Progenitor cell of endocrine pancreas (in vitro differentiated cells): Measurements from ENCODE around the gene GRIA4. TPM values are rescaled to one million over a fixed set of nuclear protein-coding genes. Genes with fewer than 3 reads are reported as not detected.

Source experiments
- DNase-seq: peaks from one replicate; pipeline ENCODE4 v3.0.0; 2021; ENCODE audit warnings: low spot score; ENCODE audit not compliant: unreplicated experiment
- H3K27ac Mint-ChIP-seq: 2 replicates; pipeline ENCODE4 v1.8.0; 2021; ENCODE audit warnings: mild to moderate bottlenecking, moderate library complexity, mixed read lengths
- H3K27me3 Mint-ChIP-seq: 2 replicates; pipeline ENCODE4 v1.8.0; 2021; ENCODE audit warnings: mixed read lengths
- H3K36me3 Mint-ChIP-seq: 2 replicates; pipeline ENCODE4 v1.8.0; 2022; ENCODE audit warnings: mixed read lengths; ENCODE audit not compliant: insufficient read depth
- H3K4me1 Mint-ChIP-seq: 2 replicates; pipeline ENCODE4 v1.8.0; 2021; ENCODE audit warnings: low read depth, mixed read lengths
- H3K4me3 Mint-ChIP-seq: 2 replicates; pipeline ENCODE4 v1.8.0; 2021; ENCODE audit warnings: low read depth, mild to moderate bottlenecking, moderate library complexity, mixed read lengths
- H3K9me3 Mint-ChIP-seq: 2 replicates; pipeline ENCODE4 v1.8.0; 2021; ENCODE audit warnings: low read depth, mixed read lengths
- long read RNA-seq: library from polyadenylated mRNA; unstranded; transcript quantifications from one replicate; pipeline ENCODE4 v2.0.0, GENCODE V29; 2020
- total RNA-seq: library from RNA; stranded (reverse); gene quantifications from 2 replicates; pipeline ENCODE4 v1.2.1, GENCODE V29; 2021
- TF ChIP-seq, protein P1 (sequence below): fragments of 200-600 bp; sonication (generic); IDR thresholded peaks from one replicate; pipeline ENCODE4 v1.5.0; 2021; ENCODE audit warnings: antibody characterized with exemption, mild to moderate bottlenecking; ENCODE audit not compliant: unreplicated experiment

The GRIA4 gene
- total RNA-seq: 1.3 and 1.8 TPM in 2 replicates
- long read RNA-seq, partial matches to known transcripts: 1 of 2 reads
- long read RNA-seq, other reads (novel, unspliced or antisense): 0 of 2 reads

DNA sequence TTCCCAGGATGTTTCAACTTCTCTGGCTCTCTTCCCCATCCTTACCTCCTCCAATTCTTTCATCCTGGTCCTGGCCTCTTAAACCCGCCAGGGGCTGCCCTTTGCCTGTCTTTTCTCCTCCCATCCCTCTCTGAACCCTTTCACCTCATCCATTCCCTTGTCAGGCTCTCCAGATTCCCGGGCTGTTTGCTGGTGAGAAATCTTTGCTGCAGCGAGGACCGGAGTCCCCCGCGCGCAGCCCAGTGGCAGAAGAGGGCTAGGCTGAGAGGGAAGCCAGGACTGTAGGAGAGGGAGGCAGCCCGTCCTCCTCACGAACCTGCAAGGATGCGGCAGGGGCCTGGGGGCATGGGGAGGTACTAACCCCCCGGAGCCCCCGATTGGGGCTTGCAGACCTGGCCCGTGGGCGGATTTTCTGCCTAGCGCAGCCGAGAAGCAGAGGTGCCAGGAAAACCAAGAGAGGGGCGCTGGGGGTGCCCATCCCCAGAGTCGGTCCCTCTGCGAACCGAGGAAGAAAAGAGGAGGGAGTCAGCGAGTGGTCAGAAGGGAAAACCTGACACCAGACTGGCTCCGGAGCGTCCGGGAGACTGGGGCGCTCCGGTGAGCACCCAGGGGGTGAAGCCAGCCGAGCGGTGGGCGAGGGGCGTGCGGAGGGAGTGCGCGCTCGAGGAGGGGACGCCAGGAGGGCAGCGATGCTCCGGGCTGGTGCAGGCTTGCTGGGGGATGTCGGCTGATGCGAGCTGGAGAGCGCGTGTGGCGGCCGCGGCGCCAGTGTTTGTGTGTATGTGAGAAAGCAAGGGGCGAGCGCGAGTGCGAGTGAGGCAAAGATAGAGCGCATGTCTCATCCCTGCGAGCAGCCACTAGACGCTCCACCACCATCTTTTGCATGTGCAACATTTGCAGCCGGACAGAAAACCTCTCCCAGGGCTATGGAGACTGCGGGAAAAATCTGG is at the start of gene GRIA4:
TSS of gene GRIA4 (plus strand) at position 242 of the 950 bp plus-strand sequence. CDS start 925 bp downstream, outside the sequence.
- H3K36me3 Mint-ChIP-seq: no peaks in the 10 kb centered on the region
- H3K9me3 Mint-ChIP-seq: no peaks in the 10 kb centered on the region
- peaks cover 18% of the 10 kb centered on the region for H3K4me1 Mint-ChIP-seq
- H3K27ac Mint-ChIP-seq: peak within 1 kb of the TSS; percentile 68
- peak; percentile 24 for DNase-seq
- H3K27me3 Mint-ChIP-seq: peaks cover 62% of the 10 kb centered on the region
- H3K4me3 Mint-ChIP-seq: peak within 1 kb of the TSS; percentile 73
- TF ChIP-seq, protein P1, sequence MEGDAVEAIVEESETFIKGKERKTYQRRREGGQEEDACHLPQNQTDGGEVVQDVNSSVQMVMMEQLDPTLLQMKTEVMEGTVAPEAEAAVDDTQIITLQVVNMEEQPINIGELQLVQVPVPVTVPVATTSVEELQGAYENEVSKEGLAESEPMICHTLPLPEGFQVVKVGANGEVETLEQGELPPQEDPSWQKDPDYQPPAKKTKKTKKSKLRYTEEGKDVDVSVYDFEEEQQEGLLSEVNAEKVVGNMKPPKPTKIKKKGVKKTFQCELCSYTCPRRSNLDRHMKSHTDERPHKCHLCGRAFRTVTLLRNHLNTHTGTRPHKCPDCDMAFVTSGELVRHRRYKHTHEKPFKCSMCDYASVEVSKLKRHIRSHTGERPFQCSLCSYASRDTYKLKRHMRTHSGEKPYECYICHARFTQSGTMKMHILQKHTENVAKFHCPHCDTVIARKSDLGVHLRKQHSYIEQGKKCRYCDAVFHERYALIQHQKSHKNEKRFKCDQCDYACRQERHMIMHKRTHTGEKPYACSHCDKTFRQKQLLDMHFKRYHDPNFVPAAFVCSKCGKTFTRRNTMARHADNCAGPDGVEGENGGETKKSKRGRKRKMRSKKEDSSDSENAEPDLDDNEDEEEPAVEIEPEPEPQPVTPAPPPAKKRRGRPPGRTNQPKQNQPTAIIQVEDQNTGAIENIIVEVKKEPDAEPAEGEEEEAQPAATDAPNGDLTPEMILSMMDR: no peak

DNA sequence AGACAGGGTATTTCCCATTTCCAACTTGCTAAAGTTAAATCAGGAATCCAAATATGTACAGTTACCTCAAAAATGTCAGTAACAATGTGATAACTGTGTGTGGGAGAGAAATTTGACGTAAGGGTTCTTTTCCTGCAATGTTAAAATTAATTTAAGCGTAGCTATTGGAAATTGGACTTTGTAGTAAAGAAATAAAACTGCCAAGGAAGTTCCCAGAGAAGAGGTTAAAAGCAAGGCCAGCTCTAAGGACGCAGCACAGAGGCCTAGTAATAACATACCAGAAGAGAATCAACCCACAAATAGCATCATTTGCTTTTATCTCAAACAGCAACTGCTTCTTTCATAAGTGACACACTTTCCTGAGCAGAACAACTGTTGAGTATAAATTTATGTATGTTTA is 36.8 kb upstream of the GRIA4 start:
- DNase-seq: no peak
- Mint-ChIP-seq H3K4me3 (no peak overlapping the region), H3K36me3 (no peaks in the 10 kb centered on the region), H3K9me3 (no peaks in the 10 kb centered on the region), H3K27ac (no peak overlapping the region), H3K4me1 (peaks cover 2% of the 10 kb centered on the region), H3K27me3 (no peaks in the 10 kb centered on the region)
- TF ChIP-seq, protein P1: no peak

DNA sequence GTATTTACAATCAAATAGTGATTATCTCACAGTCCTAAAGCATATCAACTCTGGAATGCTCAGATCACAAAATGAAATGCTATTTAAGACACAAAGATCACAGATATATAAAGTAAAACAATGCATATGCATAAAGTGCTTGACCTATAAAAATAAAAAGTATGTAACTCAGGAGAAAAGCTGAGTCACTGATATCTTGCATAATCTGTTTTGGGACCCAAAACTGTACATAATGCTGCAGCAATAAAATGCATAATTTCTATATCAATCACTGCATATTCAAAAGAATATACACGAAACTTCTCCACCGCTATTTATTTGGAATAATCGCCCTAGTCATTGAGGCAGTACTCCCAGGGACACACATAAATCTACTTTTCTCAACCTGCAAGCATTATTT is 34.9 kb upstream of the GRIA4 start:
- TF ChIP-seq, protein P1: no peak
- H3K9me3 Mint-ChIP-seq: no peaks in the 10 kb centered on the region
- no peak overlapping the region for H3K27ac Mint-ChIP-seq
- no peak overlapping the region for H3K4me3 Mint-ChIP-seq
- no peaks in the 10 kb centered on the region for H3K27me3 Mint-ChIP-seq
- peaks cover 2% of the 10 kb centered on the region for H3K4me1 Mint-ChIP-seq
- no peak for DNase-seq
- no peaks in the 10 kb centered on the region for H3K36me3 Mint-ChIP-seq

DNA sequence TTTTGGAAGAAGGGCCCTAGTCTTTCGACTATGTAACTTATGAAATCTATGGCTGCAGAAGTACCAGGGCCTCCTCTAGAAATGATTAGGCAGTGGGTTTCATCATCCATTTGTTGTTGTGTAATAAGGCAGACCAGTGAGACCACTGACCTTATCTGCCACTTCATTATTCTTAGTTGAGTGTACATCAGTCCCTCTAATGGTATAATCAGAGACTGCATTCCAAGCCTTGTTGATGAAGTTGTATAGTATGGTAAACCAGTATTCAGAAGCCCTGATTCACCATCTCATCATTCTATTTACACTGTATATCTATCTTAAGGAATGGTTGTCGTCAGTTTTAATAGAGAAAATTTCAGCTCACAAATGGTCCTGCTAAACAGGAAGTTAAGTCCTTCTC is 32.2 kb upstream of the GRIA4 start:
- no peaks in the 10 kb centered on the region for H3K27me3 Mint-ChIP-seq
- H3K9me3 Mint-ChIP-seq: peaks cover 4% of the 10 kb centered on the region
- TF ChIP-seq, protein P1: peak; percentile 16
- H3K4me1 Mint-ChIP-seq: peaks cover 2% of the 10 kb centered on the region
- H3K36me3 Mint-ChIP-seq: no peaks in the 10 kb centered on the region
- no peak overlapping the region for H3K4me3 Mint-ChIP-seq
- DNase-seq: no peak
- H3K27ac Mint-ChIP-seq: no peak overlapping the region

DNA sequence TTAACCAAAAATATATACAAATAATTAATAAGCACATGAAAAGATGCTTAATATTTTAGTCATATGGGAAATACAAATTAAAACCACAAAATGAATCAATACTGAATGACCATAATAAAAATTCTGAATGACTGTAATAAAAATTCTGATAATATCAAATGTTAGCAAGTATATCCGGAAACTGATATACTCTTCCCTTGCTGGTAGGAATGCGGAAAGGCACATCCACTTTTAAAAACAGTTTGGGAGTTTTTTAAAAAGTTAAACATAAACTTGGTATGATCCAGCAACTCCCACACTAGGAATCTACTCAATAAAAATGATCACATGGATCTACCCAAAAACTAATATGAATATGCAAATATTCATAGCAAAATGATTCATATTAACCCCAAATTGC is 30.8 kb upstream of the GRIA4 start:
- Mint-ChIP-seq H3K9me3 (peaks cover 4% of the 10 kb centered on the region), H3K4me1 (peaks cover 2% of the 10 kb centered on the region), H3K4me3 (no peak overlapping the region), H3K27me3 (no peaks in the 10 kb centered on the region), H3K27ac (no peak overlapping the region), H3K36me3 (no peaks in the 10 kb centered on the region)
- DNase-seq: no peak
- TF ChIP-seq, protein P1: no peak
